GM19193 (cell line): ENCODE data around the gene ZNF662.

Source experiments
- POLR2A ChIP-seq: IDR thresholded peaks from 4 replicates; pipeline ENCODE4 v1.6.1; 2011; ENCODE audit not compliant: insufficient read depth, insufficient read length; ENCODE audit errors: extremely low read depth

ZNF662 gene

GRCh38 chr3:42906070-42906847, at the start of gene ZNF662:
Gene ZNF662, plus strand, starts transcription at chr3:42906142. Its CDS starts 1,973 bp downstream, at chr3:42908115.
- no peak for TF ChIP-seq POLR2A

- no peak for TF ChIP-seq POLR2A
These were observed 49.4 kb upstream of the ZNF662 start for GRCh38 chr3:42856544-42856943.

DNA sequence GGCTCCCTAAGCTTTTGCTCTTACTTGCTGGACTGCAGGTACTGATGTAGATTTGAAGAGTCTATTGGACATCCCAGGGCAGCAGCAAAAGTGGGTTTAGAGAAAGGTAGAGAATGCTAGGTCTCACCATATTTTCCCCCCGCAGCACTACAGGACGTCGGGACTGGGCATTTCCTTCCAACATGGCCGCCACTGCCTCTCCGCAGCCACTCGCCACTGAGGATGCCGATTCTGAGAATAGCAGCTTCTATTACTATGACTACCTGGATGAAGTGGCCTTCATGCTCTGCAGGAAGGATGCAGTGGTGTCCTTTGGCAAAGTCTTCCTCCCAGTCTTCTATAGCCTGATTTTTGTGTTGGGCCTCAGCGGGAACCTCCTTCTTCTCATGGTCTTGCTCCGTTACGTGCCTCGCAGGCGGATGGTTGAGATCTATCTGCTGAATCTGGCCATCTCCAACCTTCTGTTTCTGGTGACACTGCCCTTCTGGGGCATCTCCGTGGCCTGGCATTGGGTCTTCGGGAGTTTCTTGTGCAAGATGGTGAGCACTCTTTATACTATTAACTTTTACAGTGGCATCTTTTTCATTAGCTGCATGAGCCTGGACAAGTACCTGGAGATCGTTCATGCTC, 41.5 kb upstream of the ZNF662 start:
- no peak for TF ChIP-seq POLR2A

- TF ChIP-seq POLR2A: no peak
These were observed 40.7 kb upstream of the ZNF662 start for GRCh38 chr3:42865256-42865655.

DNA sequence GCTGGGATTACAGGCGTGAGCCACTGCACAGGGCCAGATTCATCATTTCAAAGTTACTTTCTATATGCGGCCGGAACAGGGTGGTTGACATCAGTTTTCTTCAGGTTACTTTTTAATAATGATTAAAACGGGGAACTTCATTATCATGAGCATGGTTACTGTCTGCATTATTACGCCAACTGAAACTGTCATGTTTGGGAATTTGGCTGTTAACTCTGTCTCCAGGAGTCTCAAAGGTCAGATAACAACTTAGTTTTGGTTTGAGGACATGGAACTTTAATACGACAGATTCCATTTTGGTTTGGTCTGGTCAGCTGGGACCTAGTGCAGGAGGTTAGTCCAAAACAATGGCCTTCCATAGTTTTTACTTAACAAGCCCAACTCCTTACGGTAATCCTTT, 38.8 kb upstream of the ZNF662 start:
- TF ChIP-seq POLR2A: no peak

- TF ChIP-seq POLR2A: no peak
These were observed 37.1 kb upstream of the ZNF662 start for GRCh38 chr3:42868841-42869240.

DNA sequence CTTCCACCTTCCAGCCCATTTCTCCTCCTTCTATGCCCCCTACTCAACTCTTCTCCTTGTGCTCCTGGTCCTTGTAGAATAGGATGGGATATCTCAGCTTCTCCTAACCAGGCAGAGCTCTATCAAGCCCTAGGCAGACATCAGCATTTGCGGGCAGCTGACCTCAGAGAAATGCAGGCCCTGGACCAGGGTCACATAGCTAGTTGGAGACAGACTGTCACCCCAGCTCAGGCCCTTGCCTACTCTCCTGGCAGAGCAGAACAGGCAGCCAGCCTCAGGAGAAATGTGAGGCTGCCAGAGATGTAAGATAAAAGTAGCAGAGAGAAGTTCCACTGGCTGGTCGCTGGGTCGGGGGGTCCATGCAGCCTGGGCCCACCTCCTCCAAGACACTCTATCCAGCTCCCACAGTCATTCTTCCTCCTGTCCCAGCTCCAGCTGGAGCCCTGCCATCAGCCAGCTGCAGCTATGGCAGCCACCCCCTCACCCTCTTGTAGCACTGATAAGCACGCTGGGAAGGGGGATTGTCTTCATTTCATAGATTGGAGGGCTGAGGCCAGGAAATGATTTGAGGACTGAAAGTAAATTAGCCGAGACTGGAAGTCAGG, 34.2 kb upstream of the ZNF662 start:
- no peak for TF ChIP-seq POLR2A

DNA sequence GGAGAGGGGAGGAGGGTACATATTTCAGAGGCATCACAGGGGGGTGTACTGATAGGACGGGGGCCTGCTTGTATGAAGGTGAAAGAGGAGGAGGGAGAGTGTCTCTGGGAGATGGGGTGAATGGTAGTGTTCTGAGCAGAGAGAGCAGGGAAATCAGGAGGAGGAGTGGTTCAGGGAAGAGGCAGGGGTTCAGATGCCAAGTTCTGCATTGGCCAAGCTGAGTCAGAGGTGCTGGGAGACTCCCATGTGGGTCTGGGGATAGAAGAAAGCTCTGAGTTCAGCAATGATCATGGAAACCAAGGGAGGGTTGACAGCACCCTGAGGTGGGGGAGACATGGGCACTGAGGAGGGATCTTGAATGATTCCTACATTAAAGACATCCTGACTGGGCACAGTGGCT, 33.2 kb upstream of the ZNF662 start:
- TF ChIP-seq POLR2A: no peak

- no peak for TF ChIP-seq POLR2A
These were observed 32.5 kb upstream of the ZNF662 start for GRCh38 chr3:42873221-42873982.

GRCh38 chr3:42874749-42875148, 31.2 kb upstream of the ZNF662 start:
- no peak for TF ChIP-seq POLR2A

- TF ChIP-seq POLR2A: no peak
These were observed 30.4 kb upstream of the ZNF662 start, which contains the start of gene CYP8B1 for GRCh38 chr3:42875325-42876151. Gene CYP8B1, minus strand, starts transcription at chr3:42875879. Its CDS starts 63 bp downstream, at chr3:42875816.

- TF ChIP-seq POLR2A: no peak
These were observed 29.5 kb upstream of the ZNF662 start for GRCh38 chr3:42876401-42876800.

DNA sequence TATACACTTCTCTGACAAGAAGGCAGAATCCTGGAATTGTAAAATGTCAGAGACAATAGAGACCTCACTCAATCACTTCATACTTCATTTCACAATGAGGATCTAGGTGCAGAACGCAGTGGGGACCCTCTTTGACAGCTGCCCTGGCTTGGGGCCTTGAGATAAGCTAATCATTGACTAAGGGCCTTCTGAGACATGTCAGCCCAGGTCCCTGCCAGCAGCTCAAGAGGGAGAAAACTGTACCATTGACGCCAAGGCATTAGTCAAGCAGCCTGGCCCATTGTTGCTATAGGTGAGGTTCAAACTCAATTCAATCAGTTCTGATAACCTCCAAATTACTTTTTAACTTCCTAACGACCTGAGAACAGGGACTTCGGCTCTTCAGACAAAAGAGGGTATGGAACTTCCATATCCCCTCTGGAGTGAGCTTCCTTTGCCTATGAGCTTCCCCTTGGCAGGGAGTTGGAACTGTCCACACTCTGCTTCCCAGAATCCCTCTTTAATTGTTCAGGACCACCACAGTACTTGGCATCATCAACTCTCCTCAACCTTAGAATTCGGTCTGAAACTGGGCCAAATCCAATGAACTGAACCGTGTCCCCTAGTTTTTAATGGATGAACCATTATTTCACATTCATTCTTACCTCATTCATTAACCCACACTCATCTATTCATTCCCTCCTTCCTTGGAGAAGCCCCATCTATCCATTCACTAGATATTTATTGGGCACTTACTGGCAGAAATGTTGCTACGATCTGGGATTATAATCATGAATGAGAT, 28.8 kb upstream of the ZNF662 start:
- no peak for TF ChIP-seq POLR2A
